Measurements from ENCODE around the gene INIP.

Gene INIP

GRCh38 chr9:112663681-112664080, 54.2 kb downstream of the INIP start:
- no peak overlapping the region for H3K4me3 ChIP-seq (replicated peaks; ENCODE audit: low read depth, low read length)
- no peak for DNase-seq (ENCODE audit: extremely low read depth, low read depth)
- TF ChIP-seq CTCF (IDR thresholded peaks at IDR 0.05; ENCODE audit: low read depth, low read length, missing control alignments) = no peak

- no peak for DNase-seq (ENCODE audit: extremely low read depth, low read depth)
- H3K4me3 ChIP-seq (replicated peaks; ENCODE audit: low read depth, low read length) = no peak overlapping the region
- no peak for TF ChIP-seq CTCF (IDR thresholded peaks at IDR 0.05; ENCODE audit: low read depth, low read length, missing control alignments)
These were observed 58.0 kb downstream of the INIP start for GRCh38 chr9:112659906-112660305.

- no peak for TF ChIP-seq CTCF (IDR thresholded peaks at IDR 0.05; ENCODE audit: low read depth, low read length, missing control alignments)
- no peak overlapping the region for H3K4me3 ChIP-seq (replicated peaks; ENCODE audit: low read depth, low read length)
- DNase-seq (ENCODE audit: extremely low read depth, low read depth) = no peak
These were observed 62.2 kb downstream of the INIP start for GRCh38 chr9:112655668-112656067.

- no peak for TF ChIP-seq CTCF (IDR thresholded peaks at IDR 0.05; ENCODE audit: low read depth, low read length, missing control alignments)
- no peak for DNase-seq (ENCODE audit: extremely low read depth, low read depth)
- H3K4me3 ChIP-seq (replicated peaks; ENCODE audit: low read depth, low read length) = no peak overlapping the region
These were observed 63.6 kb downstream of the INIP start for GRCh38 chr9:112654282-112654681.

- H3K4me3 ChIP-seq (replicated peaks; ENCODE audit: low read depth, low read length) = no peak overlapping the region
- TF ChIP-seq CTCF (IDR thresholded peaks at IDR 0.05; ENCODE audit: low read depth, low read length, missing control alignments) = no peak
- DNase-seq (ENCODE audit: extremely low read depth, low read depth) = no peak
These were observed 69.3 kb downstream of the INIP start for GRCh38 chr9:112648624-112649023.

- TF ChIP-seq CTCF (IDR thresholded peaks at IDR 0.05; ENCODE audit: low read depth, low read length, missing control alignments) = no peak
- DNase-seq (ENCODE audit: extremely low read depth, low read depth) = no peak
- H3K4me3 ChIP-seq (replicated peaks; ENCODE audit: low read depth, low read length) = no peak overlapping the region
These were observed 70.3 kb downstream of the INIP start for GRCh38 chr9:112647596-112647995.

GRCh38 chr9:112642126-112642525, 75.8 kb downstream of the INIP start:
- H3K4me3 ChIP-seq (replicated peaks; ENCODE audit: low read depth, low read length) = no peak overlapping the region
- DNase-seq (ENCODE audit: extremely low read depth, low read depth) = no peak
- no peak for TF ChIP-seq CTCF (IDR thresholded peaks at IDR 0.05; ENCODE audit: low read depth, low read length, missing control alignments)
